Measurements from ENCODE around the gene ERN2.

DNA sequence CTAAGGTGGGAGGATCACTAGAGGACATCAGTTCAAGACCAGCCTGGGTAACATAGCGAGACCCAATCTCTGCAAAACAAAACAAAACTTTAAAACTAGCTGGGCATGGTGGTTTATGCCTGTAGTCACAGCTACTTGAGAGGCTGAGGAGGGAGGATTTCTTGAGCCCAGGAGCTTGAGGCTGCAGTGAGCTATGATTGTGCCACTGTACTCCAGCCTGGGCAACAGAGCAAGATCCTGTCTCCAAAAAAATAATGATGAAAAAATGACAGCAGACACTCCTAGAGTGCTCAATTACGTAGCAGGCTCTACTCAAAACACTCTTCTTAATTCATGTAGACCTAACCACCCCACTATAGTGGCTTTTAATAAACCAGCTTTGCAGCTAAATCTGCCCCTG lies 12.9 kb downstream of the ERN2 start:
- TF ChIP-seq, protein P1, sequence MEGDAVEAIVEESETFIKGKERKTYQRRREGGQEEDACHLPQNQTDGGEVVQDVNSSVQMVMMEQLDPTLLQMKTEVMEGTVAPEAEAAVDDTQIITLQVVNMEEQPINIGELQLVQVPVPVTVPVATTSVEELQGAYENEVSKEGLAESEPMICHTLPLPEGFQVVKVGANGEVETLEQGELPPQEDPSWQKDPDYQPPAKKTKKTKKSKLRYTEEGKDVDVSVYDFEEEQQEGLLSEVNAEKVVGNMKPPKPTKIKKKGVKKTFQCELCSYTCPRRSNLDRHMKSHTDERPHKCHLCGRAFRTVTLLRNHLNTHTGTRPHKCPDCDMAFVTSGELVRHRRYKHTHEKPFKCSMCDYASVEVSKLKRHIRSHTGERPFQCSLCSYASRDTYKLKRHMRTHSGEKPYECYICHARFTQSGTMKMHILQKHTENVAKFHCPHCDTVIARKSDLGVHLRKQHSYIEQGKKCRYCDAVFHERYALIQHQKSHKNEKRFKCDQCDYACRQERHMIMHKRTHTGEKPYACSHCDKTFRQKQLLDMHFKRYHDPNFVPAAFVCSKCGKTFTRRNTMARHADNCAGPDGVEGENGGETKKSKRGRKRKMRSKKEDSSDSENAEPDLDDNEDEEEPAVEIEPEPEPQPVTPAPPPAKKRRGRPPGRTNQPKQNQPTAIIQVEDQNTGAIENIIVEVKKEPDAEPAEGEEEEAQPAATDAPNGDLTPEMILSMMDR (conservative IDR thresholded peaks at IDR 0.05; ENCODE audit: low read length): no peak
- TF ChIP-seq EZH2phosphoT487 (IDR thresholded peaks at IDR 0.05; ENCODE audit: borderline replicate concordance): no peak

All from Loucy (cell line).